Activated T-helper 9 cell treated with anti-CD3 and anti-CD28 coated beads, Interleukin-2, amount 50 U/mL, for 16 hours (primary cell): ENCODE measurements around the gene RPS10.
"Not testable (repeated sequence)": the region's sequence is repeated elsewhere in the genome, so short reads cannot be mapped to it uniquely, and the experiment has no call there.

Experiments used
- DNase-seq: peaks from one replicate; pipeline ENCODE4 v3.0.0-alpha.2; 2020; ENCODE audit warnings: low read depth

RPS10 gene

DNA sequence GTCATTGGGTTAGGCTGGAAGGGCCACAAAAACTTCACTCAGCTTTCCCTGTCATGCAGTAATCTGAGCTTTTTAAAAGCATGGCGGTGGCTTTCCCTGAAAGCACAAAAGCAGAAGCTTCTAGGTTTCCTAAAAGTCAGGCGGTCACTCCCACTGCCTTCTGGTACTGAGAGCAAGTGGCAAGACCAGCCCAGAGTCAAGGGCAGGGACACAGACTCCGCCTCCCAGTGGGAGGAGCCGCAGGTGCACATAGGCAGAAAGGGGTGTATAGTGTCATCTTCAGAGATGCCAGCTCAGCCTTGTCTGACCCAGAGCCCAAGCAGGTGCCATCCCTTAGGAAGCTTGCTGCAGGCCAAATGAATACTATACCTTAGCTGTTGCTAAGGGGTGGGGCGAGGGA, 22.0 kb upstream of the RPS10 start:
- no peak for DNase-seq

DNA sequence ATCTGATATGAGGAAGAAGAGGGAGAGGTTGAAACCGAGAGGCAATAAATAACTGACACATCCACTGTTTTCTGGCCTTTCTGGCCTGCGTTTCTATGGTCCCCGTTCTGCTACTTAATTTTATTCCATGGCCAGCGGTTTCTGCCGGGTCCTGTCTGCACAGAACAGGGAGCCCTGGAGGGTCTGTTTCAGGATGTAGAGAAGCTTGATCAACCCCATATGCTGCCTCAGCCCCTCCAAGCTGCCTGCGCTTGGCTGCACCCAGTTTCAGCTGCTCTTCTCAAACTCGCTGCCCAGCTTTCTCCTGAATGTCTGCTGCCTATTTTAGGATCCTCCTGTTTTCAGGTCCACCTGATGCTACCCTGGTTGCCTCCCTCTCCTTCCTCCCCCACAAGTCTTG, 21.5 kb upstream of the RPS10 start:
- no peak for DNase-seq

DNA sequence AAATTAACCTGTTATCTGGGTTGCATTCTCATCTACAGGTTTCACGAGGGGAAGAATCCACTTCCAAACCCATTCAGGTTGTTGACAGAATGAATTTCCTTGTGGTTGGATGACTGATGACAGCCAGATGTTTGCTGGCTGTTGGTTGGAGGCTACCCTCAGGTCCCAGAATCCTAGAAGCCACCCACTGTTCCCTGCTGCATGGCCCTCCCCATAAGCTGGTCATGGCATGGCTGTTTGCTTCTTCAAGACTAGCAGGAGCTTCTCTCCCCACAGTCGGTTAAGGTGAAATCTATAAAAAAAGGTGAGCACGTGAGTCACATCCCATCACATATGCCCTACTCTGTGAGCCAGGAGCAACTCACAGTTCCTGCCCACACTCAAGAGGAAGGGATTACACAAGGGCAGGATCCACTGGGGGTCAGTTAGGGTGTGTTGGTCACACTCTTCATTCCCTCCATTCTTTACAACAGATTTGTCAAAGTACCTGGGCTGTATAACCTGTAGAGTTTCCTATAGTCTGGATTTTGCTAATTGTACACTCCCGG, 19.5 kb upstream of the RPS10 start:
- no peak for DNase-seq

DNA sequence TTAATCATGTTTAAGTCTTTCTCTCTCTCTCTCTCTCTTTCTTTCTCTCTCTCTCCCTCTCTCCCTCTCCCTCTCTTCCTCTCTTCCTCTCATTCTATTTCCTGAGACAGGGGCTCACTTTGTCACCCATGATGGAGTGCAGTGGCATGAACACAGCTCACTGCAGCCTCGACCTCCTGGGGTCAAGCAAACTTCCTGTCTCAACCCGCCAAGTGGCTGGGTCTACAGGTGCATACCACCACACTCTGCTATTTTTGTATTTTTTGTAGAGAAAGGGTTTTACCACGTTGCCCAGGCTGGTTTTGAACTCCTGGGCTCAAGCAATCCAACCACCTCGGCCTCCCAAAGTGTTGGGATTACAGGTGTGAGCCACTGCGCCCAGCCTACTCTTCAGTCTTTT, 15.7 kb upstream of the RPS10 start:
- DNase-seq, result no peak

DNA sequence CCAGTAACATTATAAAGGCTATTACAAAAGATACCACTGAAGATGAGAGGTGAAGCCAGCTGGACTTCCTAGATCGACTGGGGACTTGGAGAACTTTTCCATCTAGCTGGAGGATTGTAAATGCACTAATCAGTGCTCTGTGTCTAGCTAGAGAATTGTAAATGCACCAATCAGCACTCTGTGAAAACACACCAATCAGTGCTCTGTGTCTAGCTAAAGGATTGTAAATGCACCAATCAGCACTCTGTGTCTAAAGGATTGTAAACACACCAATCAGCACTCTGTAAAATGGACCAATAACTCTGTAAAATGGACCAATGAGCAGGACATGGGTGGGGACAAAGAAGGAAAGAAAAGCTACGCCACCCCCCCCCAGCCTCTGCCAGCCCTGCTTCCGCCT, 13.6 kb upstream of the RPS10 start:
- DNase-seq, result no peak

DNA sequence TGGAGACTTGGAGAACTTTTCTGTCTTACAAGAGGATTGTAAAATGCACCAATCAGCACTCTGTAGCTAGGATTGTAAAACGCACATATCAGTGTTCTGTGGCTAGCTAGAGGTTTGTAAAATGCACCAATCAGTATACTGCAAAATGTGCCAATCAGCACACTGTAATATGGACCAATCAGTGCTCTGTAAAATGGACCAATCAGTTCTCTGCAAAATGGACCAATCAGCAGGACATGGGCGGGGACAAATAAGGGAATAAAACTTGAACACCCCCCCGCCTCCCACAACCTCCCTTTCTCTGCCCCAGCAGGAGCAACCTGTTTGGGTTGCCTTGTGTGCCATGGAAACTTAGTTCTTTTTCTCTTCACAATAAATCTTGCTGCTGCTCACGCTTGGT, 12.8 kb upstream of the RPS10 start:
- no peak for DNase-seq

DNA sequence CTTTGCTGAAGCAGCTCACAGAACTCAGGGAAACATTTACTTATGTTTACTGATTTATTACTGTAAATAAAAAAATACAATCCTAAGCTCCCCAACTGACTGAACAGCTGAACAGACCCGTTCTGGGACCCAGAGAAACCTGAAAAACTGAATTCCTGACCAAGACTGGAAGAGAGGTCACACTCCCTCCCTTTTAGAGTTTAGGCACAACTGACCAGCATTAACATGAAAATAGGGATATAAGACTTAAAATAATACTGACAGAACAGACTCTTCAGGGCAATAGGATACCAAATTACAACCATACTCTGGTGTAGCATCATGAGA, 11.7 kb upstream of the RPS10 start:
- no peak for DNase-seq

DNA sequence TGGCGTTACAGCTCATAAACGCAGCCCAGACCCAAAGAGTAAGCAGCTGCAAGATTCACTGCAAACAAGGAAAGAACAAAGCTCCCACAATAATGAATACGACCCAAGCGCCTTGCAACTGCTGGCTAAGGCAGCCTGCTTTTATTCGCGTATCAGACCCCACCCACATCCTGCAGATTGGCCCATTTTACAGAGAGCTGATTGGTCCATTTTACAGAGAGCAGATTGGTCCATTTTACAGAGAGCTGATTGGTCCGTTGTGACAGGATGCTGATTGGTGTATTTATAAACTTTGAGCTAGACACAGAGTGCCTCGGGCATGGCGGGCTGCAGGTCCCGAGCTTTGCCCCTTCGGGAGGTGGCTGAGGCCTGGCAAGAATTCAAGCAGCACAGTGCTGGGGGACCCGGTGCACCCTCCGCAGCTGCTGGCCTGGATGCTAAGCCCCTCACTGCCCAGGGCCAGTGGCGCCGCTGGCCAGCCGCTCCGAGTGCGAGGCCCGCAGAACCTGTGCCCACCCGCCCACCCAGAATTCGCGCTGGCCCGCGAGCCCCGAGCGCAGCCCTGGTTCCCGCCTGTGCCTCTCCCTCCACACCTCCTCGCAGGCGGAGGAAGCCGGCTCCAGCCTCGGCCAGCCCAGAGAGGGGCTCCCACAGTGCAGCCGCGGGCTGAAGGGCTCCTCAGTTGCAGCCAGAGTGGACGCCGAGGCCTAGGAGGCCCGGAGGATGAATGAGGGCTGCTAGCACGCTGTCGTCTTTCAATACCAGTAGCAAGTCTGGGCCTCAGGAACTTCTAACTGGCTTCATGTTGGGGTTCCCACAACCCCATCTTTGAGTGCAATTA, 11.2 kb upstream of the RPS10 start:
- DNase-seq, result no peak

DNA sequence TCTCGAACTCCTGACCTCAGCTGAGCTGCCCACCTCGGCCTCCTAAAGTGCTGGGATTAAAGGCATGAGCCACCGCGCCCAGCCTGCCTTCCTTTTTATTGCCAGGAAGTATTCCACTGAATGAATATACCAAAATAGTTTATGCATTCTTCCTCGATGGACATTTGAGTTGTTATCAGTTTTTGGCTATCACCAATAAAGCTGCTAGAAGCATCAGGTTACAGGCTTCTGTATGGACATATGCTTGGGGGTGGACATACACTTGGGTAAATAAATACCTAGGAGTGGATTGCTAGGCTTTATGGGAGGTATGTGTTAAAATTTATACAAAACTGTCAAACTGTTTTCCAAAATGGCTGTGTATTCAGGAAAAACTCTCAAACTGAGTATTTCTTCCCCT, 10.0 kb upstream of the RPS10 start:
- no peak for DNase-seq

DNA sequence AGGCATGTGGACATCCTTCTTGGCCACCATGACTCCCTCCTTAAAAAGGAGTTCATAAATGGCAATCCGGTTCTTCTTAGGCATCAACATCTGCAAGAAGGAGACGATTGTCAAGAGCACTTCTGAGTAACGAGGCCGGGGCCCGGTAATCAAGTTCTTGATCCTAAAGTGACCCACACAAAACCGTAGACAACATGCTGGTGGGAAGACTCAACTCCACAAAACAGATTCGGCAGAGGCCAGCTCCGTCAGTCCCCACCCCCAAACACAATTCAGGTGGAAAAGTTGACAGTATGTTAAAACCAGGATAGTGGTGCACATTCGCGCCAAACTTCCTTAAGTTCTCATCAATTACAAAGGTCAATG, 754 bp downstream of the RPS10 start:
- no peak for DNase-seq

DNA sequence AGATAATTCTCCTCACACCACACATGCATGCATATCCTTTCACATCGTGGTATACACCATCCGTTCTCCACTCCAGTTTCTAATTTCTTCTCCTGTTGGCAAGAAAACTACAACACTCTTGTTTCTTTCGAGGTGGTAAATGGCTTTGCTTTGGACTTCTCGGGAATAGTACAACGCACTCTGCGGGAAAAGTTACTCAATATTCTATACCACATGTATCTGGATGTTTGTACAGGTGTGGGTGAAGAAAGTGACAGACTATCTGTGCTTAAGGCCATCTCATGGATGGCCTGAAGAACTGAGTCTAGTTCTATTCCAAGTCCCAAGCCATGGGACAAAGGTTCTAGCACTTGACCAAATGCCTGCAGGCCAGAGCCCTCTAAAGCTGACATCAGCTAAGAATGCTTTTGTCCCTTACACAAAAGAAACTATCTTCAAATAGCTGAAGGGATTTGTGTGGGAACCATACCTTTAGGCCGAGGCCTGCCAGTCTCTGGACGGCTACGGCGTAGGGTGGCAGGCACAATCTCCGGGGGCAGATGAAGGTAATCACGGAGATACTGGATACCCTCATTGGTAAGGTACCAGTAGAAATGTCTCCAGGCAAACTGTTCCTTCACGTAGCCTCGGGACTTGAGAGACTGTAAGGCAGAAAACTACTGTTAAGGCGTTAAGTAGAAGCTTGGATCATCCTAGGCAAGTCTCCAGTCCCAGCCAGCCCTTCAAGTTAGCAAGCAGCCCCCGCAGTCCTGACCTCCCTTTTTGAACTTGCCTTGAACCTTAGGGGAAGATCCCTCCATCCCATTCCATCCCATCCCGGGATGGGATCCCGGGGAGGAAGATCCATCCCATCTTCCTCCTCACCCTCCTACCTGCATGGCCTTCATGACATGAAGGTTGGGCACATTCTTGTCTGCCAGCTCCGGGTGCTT, 1.4 kb downstream of the RPS10 start:
- DNase-seq, result no peak

DNA sequence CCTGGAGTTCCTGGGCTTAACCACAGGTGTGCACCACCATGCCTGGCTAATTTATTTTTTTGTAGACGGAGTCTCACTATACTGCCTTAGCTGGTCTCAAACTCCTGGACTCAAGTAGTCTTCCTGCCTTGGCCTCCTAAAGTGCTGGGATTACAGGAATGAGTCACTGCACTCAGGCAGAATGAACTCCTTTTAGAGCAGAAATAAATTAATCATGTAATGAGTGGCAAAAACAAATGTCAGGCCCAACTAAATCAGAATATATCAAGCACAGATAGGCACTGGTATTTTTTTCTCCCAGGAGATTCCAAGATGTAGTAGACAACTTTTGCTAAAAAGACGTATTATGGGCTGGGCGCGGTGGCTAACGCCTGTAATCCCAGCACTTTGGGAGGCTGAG, 2.6 kb downstream of the RPS10 start:
- DNase-seq, result no peak

DNA sequence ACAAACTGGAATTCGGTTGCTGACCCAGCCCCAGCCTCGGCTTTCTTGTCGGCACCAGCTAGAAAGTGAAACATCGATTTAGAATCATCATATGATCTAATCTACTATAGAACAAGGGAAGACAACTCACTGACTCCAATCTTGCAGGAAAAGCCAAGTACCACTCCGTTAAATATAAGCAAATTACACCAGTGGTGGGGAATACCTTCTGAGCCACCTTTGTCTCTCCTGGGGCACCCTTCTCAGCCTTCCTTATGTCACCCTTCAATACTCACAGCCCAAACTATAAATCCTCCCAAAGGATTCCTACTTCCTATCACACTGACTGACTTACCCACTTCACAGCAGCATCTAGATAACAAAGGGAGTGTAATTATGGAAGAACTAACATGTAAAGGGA, 7.5 kb downstream of the RPS10 start:
- no peak for DNase-seq

DNA sequence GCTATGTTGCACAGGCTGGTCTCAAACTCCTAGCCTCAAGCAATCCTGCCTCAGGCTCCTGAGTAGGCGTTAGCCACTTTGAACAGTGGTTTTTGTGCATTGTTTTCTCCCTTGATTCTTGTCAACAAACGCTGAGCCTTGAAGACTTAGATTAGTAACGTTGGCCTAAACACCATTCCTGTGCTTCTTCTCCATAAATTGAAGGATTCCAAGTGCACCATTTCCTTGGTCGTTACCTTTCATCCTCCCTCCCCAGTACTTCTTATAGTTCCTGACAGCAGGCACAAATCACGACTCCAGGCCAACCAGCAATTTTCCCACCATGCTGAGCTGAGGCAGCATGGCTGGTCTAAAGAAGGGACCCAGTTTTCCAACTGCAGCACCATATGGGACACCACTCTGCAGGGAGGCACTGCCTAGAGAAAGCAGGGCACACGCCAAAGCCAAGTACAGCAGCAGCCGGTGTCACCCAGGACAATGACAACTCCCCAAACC, 8.9 kb downstream of the RPS10 start:
- DNase-seq, result no peak

DNA sequence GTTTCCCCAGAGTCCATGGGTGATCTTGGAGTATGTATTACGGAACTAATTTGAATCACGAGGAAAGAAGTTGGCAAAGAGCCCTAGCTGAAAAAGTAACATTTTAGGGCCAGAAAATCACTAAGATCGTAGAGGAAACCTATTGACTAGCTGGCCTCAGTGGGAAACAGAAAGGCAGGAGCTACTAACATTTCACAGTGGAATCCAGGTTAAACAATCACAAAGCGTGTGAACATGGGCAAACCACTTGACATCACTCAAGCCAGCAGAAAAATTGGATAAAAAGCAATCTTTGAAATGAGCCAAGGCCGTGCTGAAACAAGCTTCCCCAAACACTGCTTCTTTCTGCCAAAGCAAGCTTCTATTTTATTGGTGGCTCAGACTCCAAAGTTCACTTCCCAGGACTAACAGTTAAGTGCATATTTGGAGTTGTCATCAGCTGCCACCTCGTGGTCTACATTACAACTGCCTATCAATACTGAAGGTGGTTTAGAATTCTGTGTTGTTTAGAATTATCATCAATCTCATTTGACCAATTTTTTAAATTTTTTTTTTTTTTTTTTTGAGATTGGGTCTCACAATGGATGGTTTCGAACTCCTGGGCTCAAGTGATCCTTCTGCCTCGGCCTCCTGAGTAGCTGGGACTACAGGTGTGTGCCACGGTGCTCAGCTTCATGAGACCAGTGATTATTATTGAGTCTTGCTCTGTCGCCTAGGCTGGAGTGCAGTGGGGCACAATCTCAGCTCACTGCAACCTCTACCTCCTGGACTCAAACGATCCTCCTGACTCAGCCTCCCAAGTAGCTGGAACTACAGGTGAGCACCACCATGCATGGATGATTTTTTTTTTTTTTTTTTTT, 10.6 kb downstream of the RPS10 start:
- no peak for DNase-seq

DNA sequence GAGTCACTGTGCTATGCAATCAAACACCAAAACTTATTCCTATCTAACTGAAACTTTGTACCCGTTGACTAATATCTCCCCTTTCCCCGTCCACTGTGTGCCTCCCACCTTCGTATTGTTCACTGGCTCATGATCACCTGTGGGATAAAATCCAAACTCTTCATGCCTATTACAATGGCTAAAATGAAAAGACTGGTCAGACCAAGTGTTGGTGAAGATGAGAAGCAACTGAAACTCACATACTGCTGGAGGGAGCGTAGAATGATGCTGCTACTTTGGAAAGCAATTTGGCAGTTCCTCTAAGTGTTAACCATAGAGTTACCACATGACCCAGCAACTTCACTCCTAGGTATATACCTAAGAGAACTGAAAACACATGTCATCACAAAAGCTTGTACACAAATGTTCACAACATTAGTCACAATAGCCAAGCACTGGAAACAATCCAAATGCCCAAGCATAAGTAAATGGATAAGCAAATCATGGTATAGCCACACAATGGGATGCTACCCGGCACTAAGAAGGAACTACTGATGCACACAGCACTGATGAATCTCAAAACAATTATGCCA, 13.1 kb downstream of the RPS10 start:
- no peak for DNase-seq

DNA sequence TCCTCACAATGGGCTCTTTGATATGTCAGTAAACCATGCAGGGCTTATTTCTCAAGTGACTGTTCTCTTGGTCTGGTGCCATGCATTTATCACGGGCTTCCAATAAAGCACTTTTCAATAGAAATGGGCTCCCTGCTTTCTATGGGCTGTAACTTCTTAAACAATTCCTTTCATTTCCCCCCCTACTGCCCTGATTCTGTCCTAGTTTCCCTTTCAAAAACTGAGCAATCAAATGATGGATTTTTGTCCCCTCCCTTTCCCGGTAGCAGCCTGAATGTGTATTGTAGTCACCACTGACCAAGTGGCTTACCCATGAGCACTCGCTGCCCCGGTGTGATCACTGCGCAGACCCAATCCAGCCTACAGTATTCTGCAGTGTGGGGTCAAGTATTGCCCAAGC, 13.9 kb downstream of the RPS10 start:
- DNase-seq, result no peak

DNA sequence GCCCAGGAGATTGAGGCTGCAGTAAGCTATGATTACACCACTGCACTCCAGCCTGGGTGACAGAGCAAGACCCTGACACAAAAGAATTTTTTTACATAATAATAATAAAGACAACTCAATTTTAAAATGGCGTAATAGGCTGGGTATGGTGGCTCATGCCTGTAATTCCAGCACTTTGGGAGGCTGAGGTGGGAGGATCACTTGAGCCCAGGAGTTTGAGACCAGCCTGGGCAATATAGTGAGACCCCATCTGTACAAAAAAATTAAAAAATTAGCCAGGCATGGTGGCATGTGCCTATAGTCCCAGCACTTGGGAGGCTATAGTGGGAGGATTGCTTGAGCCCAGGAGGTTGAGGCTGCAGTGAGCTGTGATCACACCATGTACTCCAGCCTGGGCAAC, 18.0 kb downstream of the RPS10 start:
- not testable (repeated sequence) for DNase-seq

DNA sequence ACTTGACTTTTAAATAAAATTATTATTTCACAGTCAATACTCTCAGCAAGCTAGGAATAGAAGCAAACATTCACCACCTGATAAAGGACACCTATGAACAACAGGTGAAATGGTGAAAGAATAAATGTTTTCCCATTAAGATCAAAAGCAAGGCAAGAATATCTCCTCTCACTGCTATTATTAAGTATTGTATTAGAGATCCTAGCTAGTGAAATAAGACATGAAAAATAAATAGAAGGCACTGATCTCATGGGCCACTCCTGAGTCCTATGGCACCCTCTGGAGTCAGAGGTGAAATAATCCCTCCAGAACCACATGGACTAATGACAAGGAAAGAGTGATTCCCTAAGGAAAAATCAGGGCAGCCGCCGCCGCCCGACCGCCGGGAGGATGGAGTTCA, 29.4 kb downstream of the RPS10 start:
- DNase-seq, result no peak

DNA sequence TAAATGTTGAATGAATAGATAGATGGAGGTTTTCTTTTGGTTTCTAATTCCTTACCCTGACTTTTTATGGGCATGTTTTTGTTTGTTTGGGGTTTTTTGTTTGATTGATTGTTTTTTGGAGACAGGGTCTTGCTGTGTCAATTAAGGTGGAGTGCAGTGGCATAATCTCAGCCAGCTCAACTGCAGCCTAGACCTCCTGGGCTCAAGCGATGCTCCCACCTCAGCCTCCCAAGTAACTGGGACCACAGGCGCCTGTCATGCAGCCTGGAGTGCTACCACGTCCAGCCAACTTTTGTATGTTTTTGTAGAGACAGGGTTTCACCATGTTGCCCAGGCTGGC, 31.9 kb downstream of the RPS10 start:
- DNase-seq, result no peak

DNA sequence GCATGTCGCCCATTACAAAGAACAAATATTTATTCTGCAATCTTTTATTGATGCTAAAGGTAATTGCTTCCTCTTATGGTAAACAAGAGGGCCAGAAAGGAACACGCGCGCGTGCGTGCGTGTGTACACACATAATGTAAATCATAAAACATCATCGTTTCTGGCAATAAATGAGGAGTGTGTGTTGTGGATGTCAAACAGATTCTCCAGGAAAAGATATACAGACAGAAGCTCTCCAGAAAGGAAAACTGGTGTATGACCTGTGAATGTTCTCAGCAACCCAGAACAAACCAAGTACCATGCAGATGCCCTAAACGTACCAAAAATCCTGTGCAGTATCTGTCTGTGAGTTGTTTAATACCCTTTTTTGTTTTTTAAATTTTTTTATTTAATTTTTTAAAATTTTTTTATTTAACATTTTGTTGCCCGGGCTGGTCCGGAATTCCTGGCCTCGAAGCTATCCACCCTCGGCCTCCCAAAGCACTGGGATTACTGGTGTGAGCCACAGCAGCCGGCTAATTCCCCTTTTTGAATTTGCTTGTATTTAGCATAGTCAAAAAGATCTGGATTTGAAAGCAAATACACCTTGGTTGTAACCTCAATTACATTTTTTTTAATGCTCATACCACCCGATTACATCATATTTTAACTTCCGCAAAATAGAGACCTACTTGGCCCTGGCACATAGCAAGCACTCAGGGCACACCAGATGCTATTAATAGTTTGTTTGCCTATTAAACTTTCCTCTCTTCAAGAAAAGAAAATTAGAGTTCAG, 32.5 kb downstream of the RPS10 start:
- no peak for DNase-seq
